ENCODE data around the gene PPM1J. TPM values are rescaled to one million over a fixed set of nuclear protein-coding genes. Genes with fewer than 3 reads are reported as not detected.
A peak's percentile ranks its signal among the peaks of the same experiment; 100 is the strongest.

Gene PPM1J
- total RNA-seq, 2 donors from 2014 or later, result 2.3 to 2.7 TPM

GRCh38 chr1:112676543-112676942 lies 38.6 kb downstream of the PPM1J start:
- TF ChIP-seq CTCF (IDR thresholded peaks at IDR 0.05), result no peak
- Histone ChIP-seq H3K4me3 (no peak overlapping the region), H3K27ac (no peak overlapping the region), H3K27me3 (replicated peaks; ENCODE audit: insufficient read depth) (no peaks in the 10 kb centered on the region), H3K36me3 (no peaks in the 10 kb centered on the region), H3K4me1 (ENCODE audit: control insufficient read depth in 1 of 2, low read depth in 2 of 2) (peaks cover 11 to 24% of the 10 kb centered on the region in 2 donors), H3K9me3 (no peaks in the 10 kb centered on the region)
- DNase-seq (ENCODE audit: low spot score), result no peak
- no peak for ATAC-seq (ENCODE audit: insufficient number of reproducible peaks, low FRiP score, low read depth)

GRCh38 chr1:112675728-112676381 lies 39.3 kb downstream of the PPM1J start:
- peak overlapping the region; percentile 75 to 86 for H3K27ac ChIP-seq
- H3K4me3 ChIP-seq, result peak overlapping the region; percentile 95
- no peak for TF ChIP-seq CTCF (IDR thresholded peaks at IDR 0.05)
- no peaks in the 10 kb centered on the region for H3K27me3 ChIP-seq (replicated peaks; ENCODE audit: insufficient read depth)
- H3K4me1 ChIP-seq (ENCODE audit: control insufficient read depth in 1 of 2, low read depth in 2 of 2), result peaks cover 11 to 24% of the 10 kb centered on the region in 2 donors
- DNase-seq (ENCODE audit: low spot score) (no peak), ATAC-seq (ENCODE audit: insufficient number of reproducible peaks, low FRiP score, low read depth) (no peak)
- H3K9me3 ChIP-seq, result no peaks in the 10 kb centered on the region
- no peaks in the 10 kb centered on the region for H3K36me3 ChIP-seq

- H3K4me1 ChIP-seq (ENCODE audit: control insufficient read depth in 1 of 2, low read depth in 2 of 2), result peaks cover 11 to 24% of the 10 kb centered on the region in 2 donors
- peak overlapping the region; percentile 95 for H3K4me3 ChIP-seq
- no peak for ATAC-seq (ENCODE audit: insufficient number of reproducible peaks, low FRiP score, low read depth)
- no peak for DNase-seq (ENCODE audit: low spot score)
- H3K36me3 ChIP-seq, result no peaks in the 10 kb centered on the region
- H3K27me3 ChIP-seq (replicated peaks; ENCODE audit: insufficient read depth), result no peaks in the 10 kb centered on the region
- no peak for TF ChIP-seq CTCF (IDR thresholded peaks at IDR 0.05)
- no peaks in the 10 kb centered on the region for H3K9me3 ChIP-seq
- peak overlapping the region; percentile 75 to 86 for H3K27ac ChIP-seq
These were observed 40.0 kb downstream of the PPM1J start for GRCh38 chr1:112674986-112675727.

- peak within 1 kb of the TSS; percentile 95 for H3K4me3 ChIP-seq
- no peaks in the 10 kb centered on the region for H3K9me3 ChIP-seq
- H3K4me1 ChIP-seq (ENCODE audit: control insufficient read depth in 1 of 2, low read depth in 2 of 2), result peaks cover 11 to 24% of the 10 kb centered on the region in 2 donors
- TF ChIP-seq CTCF (IDR thresholded peaks at IDR 0.05), result no peak
- DNase-seq (ENCODE audit: low spot score) (no peak), ATAC-seq (ENCODE audit: insufficient number of reproducible peaks, low FRiP score, low read depth) (peak; percentile 62)
- peak within 1 kb of the TSS; percentile 75 to 86 for H3K27ac ChIP-seq
- no peaks in the 10 kb centered on the region for H3K27me3 ChIP-seq (replicated peaks; ENCODE audit: insufficient read depth)
- H3K36me3 ChIP-seq, result peaks cover 5% of the 10 kb centered on the region
These were observed 40.6 kb downstream of the PPM1J start, which contains the start of gene MOV10 for GRCh38 chr1:112674440-112674985. TSS of gene MOV10 (plus strand) at chr1:112674659. CDS start at chr1:112674913, 254 bp downstream.

Data from thoracic aorta (tissue), 2 donors.